Panc1 (cell line): ENCODE data around the gene KRTAP4-6. TPM values are rescaled to one million over a fixed set of nuclear protein-coding genes. Genes with fewer than 3 reads are reported as not detected.
"Not testable (repeated sequence)": the region's sequence is repeated elsewhere in the genome, so short reads cannot be mapped to it uniquely, and the experiment has no call there.

Source experiments
- ATAC-seq: fragments of 200-7000 bp; cut with Tn5 transposase; 2 replicates; pipeline ENCODE4 v1.9.1; 2020; ENCODE audit warnings: mild to moderate bottlenecking, moderate library complexity
- BruUV-seq: library from RNA; stranded (reverse); fragments of 400-500 nt; replicated peaks from 2 replicates; lab custom pipeline; 2021; lab: Mats Ljungman, UMichigan
- CTCF ChIA-PET: fragments of 300-600 bp; sonication (Branson Sonifier 250); formaldehyde crosslinking; loops from one replicate; lab custom pipeline; 2022; ENCODE audit warnings: antibody characterized with exemption; lab: Charles Lee
- POLR2A ChIA-PET: fragments of 300-600 bp; sonication (Branson Sonifier 250); formaldehyde crosslinking; loops from one replicate; lab custom pipeline; 2022; ENCODE audit warnings: antibody characterized with exemption; lab: Charles Lee
- DNase-seq: peaks from one replicate; pipeline ENCODE4 v3.0.0-alpha.2; 2010; ENCODE audit warnings: low read depth, low spot score
- H3K27ac ChIP-seq: 2 replicates; pipeline ENCODE4 v1.5.1; 2011; ENCODE audit warnings: mild to moderate bottlenecking, low read length, inconsistent platforms
- H3K27me3 ChIP-seq: fragments of 200-500 bp; sonication (Bioruptor generic); 2 replicates; pipeline ENCODE4 v1.6.0; 2014; ENCODE audit warnings: low read length, inconsistent platforms; ENCODE audit not compliant: control insufficient read depth, insufficient read depth
- H3K36me3 ChIP-seq: fragments of 200-500 bp; sonication (Bioruptor generic); 2 replicates; pipeline ENCODE4 v1.5.1; 2014; ENCODE audit warnings: inconsistent platforms, mild to moderate bottlenecking, low read length, moderate library complexity; ENCODE audit not compliant: control insufficient read depth, insufficient read depth
- H3K4me1 ChIP-seq: 2 replicates; pipeline ENCODE4 v1.5.1; 2011; ENCODE audit warnings: inconsistent platforms, mild to moderate bottlenecking, low read length, moderate library complexity; ENCODE audit not compliant: control insufficient read depth, insufficient read depth
- H3K4me3 ChIP-seq, 2 experiments: 2 replicates each; pipeline ENCODE4 v1.5.1; 2011 to 2012; ENCODE audit warnings: low read depth in 2 of 2, low read length in 2 of 2, mild to moderate bottlenecking in 2 of 2, inconsistent platforms in 1 of 2, moderate library complexity in 1 of 2
- H3K9me3 ChIP-seq: fragments of 200-500 bp; sonication (Bioruptor generic); 2 replicates; pipeline ENCODE4 v1.5.1; 2014; ENCODE audit warnings: low read depth, mild to moderate bottlenecking, inconsistent platforms, low read length, moderate library complexity; ENCODE audit not compliant: control insufficient read depth, insufficient read depth
- CTCF ChIP-seq: fragments of 450-650 bp; IDR thresholded peaks from 2 replicates; pipeline ENCODE4 v1.5.1; 2017; ENCODE audit warnings: mild to moderate bottlenecking
- POLR2AphosphoS5 ChIP-seq: IDR thresholded peaks from 2 replicates; pipeline ENCODE4 v1.6.1; 2012; ENCODE audit warnings: mild to moderate bottlenecking, low read depth, low read length, moderate library complexity
- SIN3A ChIP-seq: IDR thresholded peaks from 2 replicates; pipeline ENCODE4 v1.6.1; 2012; ENCODE audit warnings: low read depth, mild to moderate bottlenecking, low read length, moderate library complexity, borderline replicate concordance; ENCODE audit not compliant: insufficient read depth
- TCF7L2 ChIP-seq: IDR thresholded peaks from 2 replicates; pipeline ENCODE4 v1.6.1; 2011; ENCODE audit warnings: mild to moderate bottlenecking, low read depth, low read length, inconsistent platforms
- in situ Hi-C: cut with HindIII; loops from 2 replicates; pipeline ENCODE4 v1.10.0; 2016; ENCODE audit warnings: low sequenced_read_pairs, low pct_unique_long_range_greater_than_20kb
- intact Hi-C: fragments of 100-400 bp; cut with micrococcal nuclease; formaldehyde crosslinking; loops from one replicate; pipeline ENCODE4 v1.10.0; 2022; ENCODE audit not compliant: unreplicated experiment
- total RNA-seq: library from RNA; stranded (reverse); gene quantifications from one replicate; pipeline ENCODE4 v1.2.1, GENCODE V29; 2021; ENCODE audit not compliant: unreplicated experiment
- TF ChIP-seq, protein P1 (sequence below), 2 experiments: IDR thresholded peaks; 2 replicates each; pipeline ENCODE4 v1.6.1; 2011 to 2012; ENCODE audit warnings: low read depth in 2 of 2, control low read depth in 1 of 2, low read length in 1 of 2, mild to moderate bottlenecking in 1 of 2, moderate library complexity in 1 of 2; ENCODE audit not compliant: insufficient read depth in 1 of 2

Gene KRTAP4-6
- total RNA-seq, 1 experiment from 2014 or later = not detected

DNA sequence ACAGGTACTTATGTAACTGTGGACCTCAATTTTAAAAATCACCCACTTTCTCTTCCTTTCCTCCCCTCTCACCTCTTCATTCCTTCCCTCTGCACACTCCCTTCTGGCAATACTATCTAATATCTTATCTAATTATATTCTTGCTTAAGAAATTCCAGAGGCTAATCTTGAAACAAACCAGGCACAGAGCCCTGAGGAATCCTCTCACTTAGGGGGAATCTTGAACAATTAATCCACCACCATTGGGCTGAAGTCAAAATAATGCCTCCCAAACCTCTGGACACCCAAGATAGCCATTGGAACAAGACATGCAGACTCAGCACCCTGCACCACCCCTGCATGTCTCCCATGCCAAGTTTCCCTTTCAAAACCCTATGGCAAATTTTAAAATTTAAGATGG, 1.0 kb upstream of the KRTAP4-6 start:
- POLR2A ChIA-PET = no interaction called here
- intact Hi-C loops = no loop called here

DNA sequence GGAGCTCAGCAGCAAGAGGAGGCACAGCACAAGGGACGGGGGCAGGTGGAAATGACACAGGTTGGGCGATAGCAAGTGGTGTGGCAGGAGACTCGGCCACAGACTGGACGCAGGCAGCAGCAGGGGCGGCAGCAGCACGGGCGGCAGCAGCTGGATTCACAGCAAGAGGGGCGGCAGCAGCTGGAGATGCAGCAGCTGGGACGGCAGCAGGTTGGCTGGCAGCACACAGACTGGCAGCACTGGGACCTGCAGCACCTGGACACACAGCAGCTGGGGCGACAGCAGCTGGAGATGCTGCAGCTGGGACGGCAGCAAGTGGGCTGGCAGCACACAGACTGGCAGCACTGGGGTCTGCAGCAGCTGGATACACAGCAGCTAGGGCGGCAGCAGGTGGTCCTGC, 479 bp downstream of the KRTAP4-6 start:
- BruUV-seq, H3K4me1 ChIP-seq, in situ Hi-C loops, H3K4me3 ChIP-seq, CTCF ChIA-PET, H3K27ac ChIP-seq, H3K9me3 ChIP-seq, H3K36me3 ChIP-seq, DNase-seq, ATAC-seq, intact Hi-C loops, POLR2A ChIA-PET, H3K27me3 ChIP-seq: not testable (repeated sequence)

More for the DNA sequence above, 1.0 kb upstream of the KRTAP4-6 start:
- DNase-seq (no peak), ATAC-seq (no peak)
- Histone ChIP-seq H3K27me3 (no peaks in the 10 kb centered on the region), H3K4me3 (no peak overlapping the region), H3K36me3 (no peaks in the 10 kb centered on the region), H3K9me3 (no peaks in the 10 kb centered on the region), H3K27ac (no peak overlapping the region), H3K4me1 (no peaks in the 10 kb centered on the region)
- BruUV-seq = no TSS peak
- CTCF ChIA-PET = no interaction called here
- TF ChIP-seq SIN3A (no peak), CTCF (no peak), TCF7L2 (no peak), POLR2AphosphoS5 (no peak)
- TF ChIP-seq, protein P1, sequence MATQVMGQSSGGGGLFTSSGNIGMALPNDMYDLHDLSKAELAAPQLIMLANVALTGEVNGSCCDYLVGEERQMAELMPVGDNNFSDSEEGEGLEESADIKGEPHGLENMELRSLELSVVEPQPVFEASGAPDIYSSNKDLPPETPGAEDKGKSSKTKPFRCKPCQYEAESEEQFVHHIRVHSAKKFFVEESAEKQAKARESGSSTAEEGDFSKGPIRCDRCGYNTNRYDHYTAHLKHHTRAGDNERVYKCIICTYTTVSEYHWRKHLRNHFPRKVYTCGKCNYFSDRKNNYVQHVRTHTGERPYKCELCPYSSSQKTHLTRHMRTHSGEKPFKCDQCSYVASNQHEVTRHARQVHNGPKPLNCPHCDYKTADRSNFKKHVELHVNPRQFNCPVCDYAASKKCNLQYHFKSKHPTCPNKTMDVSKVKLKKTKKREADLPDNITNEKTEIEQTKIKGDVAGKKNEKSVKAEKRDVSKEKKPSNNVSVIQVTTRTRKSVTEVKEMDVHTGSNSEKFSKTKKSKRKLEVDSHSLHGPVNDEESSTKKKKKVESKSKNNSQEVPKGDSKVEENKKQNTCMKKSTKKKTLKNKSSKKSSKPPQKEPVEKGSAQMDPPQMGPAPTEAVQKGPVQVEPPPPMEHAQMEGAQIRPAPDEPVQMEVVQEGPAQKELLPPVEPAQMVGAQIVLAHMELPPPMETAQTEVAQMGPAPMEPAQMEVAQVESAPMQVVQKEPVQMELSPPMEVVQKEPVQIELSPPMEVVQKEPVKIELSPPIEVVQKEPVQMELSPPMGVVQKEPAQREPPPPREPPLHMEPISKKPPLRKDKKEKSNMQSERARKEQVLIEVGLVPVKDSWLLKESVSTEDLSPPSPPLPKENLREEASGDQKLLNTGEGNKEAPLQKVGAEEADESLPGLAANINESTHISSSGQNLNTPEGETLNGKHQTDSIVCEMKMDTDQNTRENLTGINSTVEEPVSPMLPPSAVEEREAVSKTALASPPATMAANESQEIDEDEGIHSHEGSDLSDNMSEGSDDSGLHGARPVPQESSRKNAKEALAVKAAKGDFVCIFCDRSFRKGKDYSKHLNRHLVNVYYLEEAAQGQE (IDR thresholded peaks at IDR 0.05; ENCODE audit: insufficient read depth in 1 of 2, low read depth in 2 of 2, low read length in 1 of 2) = no peak
- in situ Hi-C loops = no loop called here

DNA sequence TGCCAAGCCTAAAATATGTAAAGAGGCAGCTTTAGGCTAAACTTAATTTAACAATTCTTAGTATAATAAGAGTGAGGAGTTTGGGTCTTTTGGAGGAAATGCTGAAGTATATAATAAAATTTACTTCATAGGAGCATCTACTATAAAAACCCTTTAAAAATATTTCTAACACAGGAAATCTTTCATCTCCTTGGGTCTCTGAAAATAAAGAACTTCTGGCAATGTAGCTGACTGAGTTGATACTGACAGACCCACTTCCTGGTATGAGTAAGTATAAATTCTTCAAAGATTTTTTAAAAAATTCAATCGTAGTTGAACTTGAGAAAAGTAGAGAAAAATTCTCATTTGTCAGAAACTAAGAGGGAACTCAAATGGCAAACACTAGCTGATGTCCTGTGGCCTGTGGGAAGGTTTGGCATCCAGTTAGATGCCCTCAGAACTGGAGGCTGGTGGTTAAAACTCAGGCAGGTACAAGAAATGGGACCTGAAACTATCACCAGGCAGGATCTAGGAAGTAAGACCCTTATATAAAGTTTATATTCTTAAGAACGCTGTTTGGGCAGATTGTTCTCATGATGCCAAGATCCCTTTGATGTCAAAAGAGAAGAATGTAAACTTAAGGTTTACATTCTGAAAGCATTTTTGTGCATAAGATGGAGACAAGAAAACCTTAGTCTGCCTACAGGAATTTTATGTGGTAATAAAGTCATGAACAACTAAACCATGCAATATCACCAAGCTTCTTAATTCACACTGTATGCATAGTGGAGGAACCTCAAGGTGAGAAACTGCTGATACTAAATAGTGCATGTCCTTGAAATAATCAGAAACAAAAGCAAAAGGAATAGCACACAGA, 6.2 kb downstream of the KRTAP4-6 start:
- intact Hi-C loops (no loop called here), in situ Hi-C loops (no loop called here)
- ATAC-seq (no peak), DNase-seq (no peak)
- Histone ChIP-seq H3K4me1 (no peaks in the 10 kb centered on the region), H3K27me3 (peaks cover 3% of the 10 kb centered on the region; the same call in 1 of the 2 replicates), H3K4me3 (no peak overlapping the region), H3K36me3 (no peaks in the 10 kb centered on the region), H3K9me3 (no peaks in the 10 kb centered on the region), H3K27ac (no peak overlapping the region)
- ChIA-PET POLR2A (no interaction called here), CTCF (no interaction called here)
- no TSS peak for BruUV-seq
- TF ChIP-seq POLR2AphosphoS5 = no peak
- no peak for TF ChIP-seq CTCF
- TF ChIP-seq, protein P1 (IDR thresholded peaks at IDR 0.05; ENCODE audit: insufficient read depth in 1 of 2, low read depth in 2 of 2, low read length in 1 of 2) = no peak
- TF ChIP-seq TCF7L2 = no peak
- no peak for TF ChIP-seq SIN3A
